K562 (cell line): ENCODE data around the gene WWP2.

Experiments
- JUNB ChIP-seq: fragments of 450-650 bp; formaldehyde crosslinking; conservative IDR thresholded peaks from 2 replicates; pipeline ENCODE4 v1.4.0; 2020; ENCODE audit warnings: mild to moderate bottlenecking
- XRCC3 ChIP-seq: fragments of 450-650 bp; IDR thresholded peaks from 2 replicates; pipeline ENCODE4 v1.6.1; 2017; ENCODE audit warnings: mild to moderate bottlenecking, moderate library complexity
- TF ChIP-seq, protein P1 (sequence below), 2 experiments: IDR thresholded peaks; 2 replicates each; pipeline ENCODE4 v1.6.1; 2011; ENCODE audit warnings: borderline replicate concordance in 1 of 2, control low read depth in 1 of 2, low read depth in 1 of 2, low read length in 1 of 2, mild to moderate bottlenecking in 1 of 2, mixed read lengths in 1 of 2, moderate library complexity in 1 of 2; ENCODE audit not compliant: insufficient read depth in 1 of 2, insufficient read length in 1 of 2, poor library complexity in 1 of 2, severe bottlenecking in 1 of 2; ENCODE audit errors: extremely low read depth in 1 of 2
- TF ChIP-seq, protein P2 (sequence below), 3 experiments: IDR thresholded peaks in 2 of 3; conservative IDR thresholded peaks in 1 of 3; 2 replicates each; pipeline ENCODE4 v1.5.1; 2011 to 2012; ENCODE audit warnings: low read length in 3 of 3, mild to moderate bottlenecking in 3 of 3, control low read depth in 2 of 3, improper control_type of control experiment in 1 of 3, inconsistent platforms in 1 of 3, low read depth in 1 of 3, mixed read lengths in 1 of 3, moderate library complexity in 1 of 3; ENCODE audit not compliant: insufficient read depth in 2 of 3
- TF ChIP-seq, protein P3 (sequence below): fragments of 250-450 bp; sonication (Bioruptor Pico); IDR thresholded peaks from 2 replicates; pipeline ENCODE4 v1.9.0; 2021; ENCODE audit warnings: mild to moderate bottlenecking

DNA sequence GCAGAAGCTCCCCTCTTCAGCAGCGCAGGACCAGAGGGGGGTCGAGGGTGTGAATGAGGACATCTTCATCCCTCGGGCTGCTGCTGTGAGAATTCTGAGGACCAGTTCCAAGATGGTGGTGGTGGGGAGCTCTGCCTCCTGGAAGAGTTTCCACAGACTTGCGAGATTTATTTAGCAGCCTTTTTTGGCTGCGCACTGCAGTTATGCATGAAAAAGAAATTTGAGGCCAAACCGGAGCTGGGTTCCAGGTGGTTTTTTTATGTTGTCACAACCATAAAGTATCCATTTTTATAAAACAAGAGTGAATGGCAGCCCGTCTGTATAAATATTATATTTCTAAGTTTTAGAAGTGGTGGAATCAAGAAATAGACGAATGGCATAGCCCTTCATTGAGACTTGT is 112.1 kb downstream of the WWP2 start:
- TF ChIP-seq, protein P1, sequence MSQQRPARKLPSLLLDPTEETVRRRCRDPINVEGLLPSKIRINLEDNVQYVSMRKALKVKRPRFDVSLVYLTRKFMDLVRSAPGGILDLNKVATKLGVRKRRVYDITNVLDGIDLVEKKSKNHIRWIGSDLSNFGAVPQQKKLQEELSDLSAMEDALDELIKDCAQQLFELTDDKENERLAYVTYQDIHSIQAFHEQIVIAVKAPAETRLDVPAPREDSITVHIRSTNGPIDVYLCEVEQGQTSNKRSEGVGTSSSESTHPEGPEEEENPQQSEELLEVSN (IDR thresholded peaks at IDR 0.05; ENCODE audit: borderline replicate concordance in 1 of 2, extremely low read depth in 1 of 2, insufficient read depth in 1 of 2, insufficient read length in 1 of 2, low read depth in 1 of 2, low read length in 1 of 2, poor library complexity in 1 of 2, severe bottlenecking in 1 of 2) = no peak
- TF ChIP-seq JUNB (CRISPR knock-in tag) = no peak
- TF ChIP-seq, protein P2, sequence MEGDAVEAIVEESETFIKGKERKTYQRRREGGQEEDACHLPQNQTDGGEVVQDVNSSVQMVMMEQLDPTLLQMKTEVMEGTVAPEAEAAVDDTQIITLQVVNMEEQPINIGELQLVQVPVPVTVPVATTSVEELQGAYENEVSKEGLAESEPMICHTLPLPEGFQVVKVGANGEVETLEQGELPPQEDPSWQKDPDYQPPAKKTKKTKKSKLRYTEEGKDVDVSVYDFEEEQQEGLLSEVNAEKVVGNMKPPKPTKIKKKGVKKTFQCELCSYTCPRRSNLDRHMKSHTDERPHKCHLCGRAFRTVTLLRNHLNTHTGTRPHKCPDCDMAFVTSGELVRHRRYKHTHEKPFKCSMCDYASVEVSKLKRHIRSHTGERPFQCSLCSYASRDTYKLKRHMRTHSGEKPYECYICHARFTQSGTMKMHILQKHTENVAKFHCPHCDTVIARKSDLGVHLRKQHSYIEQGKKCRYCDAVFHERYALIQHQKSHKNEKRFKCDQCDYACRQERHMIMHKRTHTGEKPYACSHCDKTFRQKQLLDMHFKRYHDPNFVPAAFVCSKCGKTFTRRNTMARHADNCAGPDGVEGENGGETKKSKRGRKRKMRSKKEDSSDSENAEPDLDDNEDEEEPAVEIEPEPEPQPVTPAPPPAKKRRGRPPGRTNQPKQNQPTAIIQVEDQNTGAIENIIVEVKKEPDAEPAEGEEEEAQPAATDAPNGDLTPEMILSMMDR (IDR thresholded peaks at IDR 0.05 in 2 of 3, conservative IDR thresholded peaks at IDR 0.05 in 1 of 3; ENCODE audit: insufficient read depth in 2 of 3, low read depth in 1 of 3, low read length in 3 of 3) = no peak
- TF ChIP-seq, protein P3, sequence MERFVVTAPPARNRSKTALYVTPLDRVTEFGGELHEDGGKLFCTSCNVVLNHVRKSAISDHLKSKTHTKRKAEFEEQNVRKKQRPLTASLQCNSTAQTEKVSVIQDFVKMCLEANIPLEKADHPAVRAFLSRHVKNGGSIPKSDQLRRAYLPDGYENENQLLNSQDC (CRISPR knock-in tag) = no peak
- no peak for TF ChIP-seq XRCC3
